ENCODE results near the gene ACKR4. TPM values are rescaled to one million over a fixed set of nuclear protein-coding genes. Genes with fewer than 3 reads are reported as not detected.
"Not testable (repeated sequence)": the region's sequence is repeated elsewhere in the genome, so short reads cannot be mapped to it uniquely, and the experiment has no call there.

ACKR4 gene
- total RNA-seq, 4 donors from 2014 or later, result 0.81 to 3.2 TPM; not detected in 2

DNA sequence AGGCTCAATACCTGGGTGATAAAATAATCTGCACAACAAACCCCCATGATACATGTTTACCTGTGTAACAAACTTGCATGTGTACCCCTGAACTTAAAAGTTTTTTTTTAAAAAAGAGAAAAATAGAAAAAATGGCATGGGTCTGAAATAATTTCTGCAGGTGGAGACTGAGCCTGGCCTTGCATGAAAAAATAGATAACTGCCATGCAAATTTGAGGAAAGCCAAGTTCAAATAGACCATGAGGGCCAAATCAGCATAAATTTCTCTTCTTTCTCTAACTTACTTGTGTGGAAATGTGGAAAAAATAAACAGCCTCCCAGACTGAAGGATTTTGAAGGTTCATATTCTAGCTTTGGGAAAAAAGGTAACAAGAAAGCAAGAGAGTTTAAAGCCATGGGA lies 744 bp upstream of the ACKR4 start:
- no peaks in the 10 kb centered on the region for H3K9me3 ChIP-seq
- no peak overlapping the region for H3K27ac ChIP-seq
- no peaks in the 10 kb centered on the region for H3K27me3 ChIP-seq
- no peak overlapping the region for H3K4me3 ChIP-seq
- H3K4me1 ChIP-seq, result no peaks in the 10 kb centered on the region
- peaks cover 0 to 33% of the 10 kb centered on the region in 2 donors for H3K36me3 ChIP-seq
- no peak for ATAC-seq
- no peak for TF ChIP-seq POLR2AphosphoS5 (IDR thresholded peaks at IDR 0.05)
- no peak for TF ChIP-seq EP300 (IDR thresholded peaks at IDR 0.05)
- TF ChIP-seq, protein P1, sequence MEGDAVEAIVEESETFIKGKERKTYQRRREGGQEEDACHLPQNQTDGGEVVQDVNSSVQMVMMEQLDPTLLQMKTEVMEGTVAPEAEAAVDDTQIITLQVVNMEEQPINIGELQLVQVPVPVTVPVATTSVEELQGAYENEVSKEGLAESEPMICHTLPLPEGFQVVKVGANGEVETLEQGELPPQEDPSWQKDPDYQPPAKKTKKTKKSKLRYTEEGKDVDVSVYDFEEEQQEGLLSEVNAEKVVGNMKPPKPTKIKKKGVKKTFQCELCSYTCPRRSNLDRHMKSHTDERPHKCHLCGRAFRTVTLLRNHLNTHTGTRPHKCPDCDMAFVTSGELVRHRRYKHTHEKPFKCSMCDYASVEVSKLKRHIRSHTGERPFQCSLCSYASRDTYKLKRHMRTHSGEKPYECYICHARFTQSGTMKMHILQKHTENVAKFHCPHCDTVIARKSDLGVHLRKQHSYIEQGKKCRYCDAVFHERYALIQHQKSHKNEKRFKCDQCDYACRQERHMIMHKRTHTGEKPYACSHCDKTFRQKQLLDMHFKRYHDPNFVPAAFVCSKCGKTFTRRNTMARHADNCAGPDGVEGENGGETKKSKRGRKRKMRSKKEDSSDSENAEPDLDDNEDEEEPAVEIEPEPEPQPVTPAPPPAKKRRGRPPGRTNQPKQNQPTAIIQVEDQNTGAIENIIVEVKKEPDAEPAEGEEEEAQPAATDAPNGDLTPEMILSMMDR (IDR thresholded peaks at IDR 0.05), result no peak
- no peak for TF ChIP-seq POLR2A (IDR thresholded peaks at IDR 0.05)

DNA sequence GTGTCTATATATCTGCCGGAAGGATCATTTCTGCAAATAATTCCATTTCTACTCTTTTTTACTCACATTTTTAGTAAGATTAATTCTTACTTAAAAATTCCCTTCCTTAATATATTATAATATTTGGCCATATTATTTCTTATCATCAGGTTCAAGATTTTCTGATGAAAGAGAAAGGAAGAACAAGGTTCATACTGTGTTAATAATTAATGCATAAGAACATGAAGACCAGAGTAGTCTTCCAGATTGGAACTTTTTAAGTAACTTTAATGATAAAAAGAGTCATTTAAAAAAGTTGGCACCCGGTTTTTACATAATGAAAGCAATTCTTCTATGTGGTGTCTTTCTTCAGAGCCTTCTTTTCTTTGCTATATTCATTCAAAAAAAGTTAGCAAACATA lies 590 bp downstream of the ACKR4 start:
- no peaks in the 10 kb centered on the region for H3K4me1 ChIP-seq
- peaks cover 0 to 37% of the 10 kb centered on the region in 2 donors for H3K36me3 ChIP-seq
- WGBS, 2 donors (ENCODE audit: low coverage in 1 of 2), result 63 to 70% methylated on average over 2 of the region's 2 CpGs
- peak overlapping the region; percentile 5 to 10 for H3K4me3 ChIP-seq
- H3K9me3 ChIP-seq, result no peaks in the 10 kb centered on the region
- no peak for TF ChIP-seq POLR2AphosphoS5 (IDR thresholded peaks at IDR 0.05)
- TF ChIP-seq, protein P1 (IDR thresholded peaks at IDR 0.05), result no peak
- TF ChIP-seq POLR2A (IDR thresholded peaks at IDR 0.05), result no peak
- no peak for TF ChIP-seq EP300 (IDR thresholded peaks at IDR 0.05)
- no peak overlapping the region for H3K27ac ChIP-seq
- ATAC-seq, result no peak
- H3K27me3 ChIP-seq, result no peaks in the 10 kb centered on the region

DNA sequence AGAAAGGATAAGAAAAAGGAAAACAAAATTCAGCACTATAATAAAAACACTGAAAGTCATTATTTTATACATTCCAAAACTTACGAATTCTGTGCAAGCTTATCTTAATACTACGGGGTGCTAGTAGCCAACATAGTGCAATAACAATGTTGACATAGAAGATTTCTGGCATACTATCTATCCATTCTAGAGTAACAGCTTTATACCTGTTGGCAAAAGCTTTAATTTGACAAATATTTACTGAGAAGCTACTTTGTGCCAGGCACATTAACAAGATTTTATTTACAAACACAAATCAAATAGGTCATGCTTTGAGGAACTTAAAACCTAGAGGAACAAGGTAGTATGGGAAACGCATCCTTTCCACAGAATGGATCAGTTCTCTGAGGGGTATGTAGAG lies 1.1 kb downstream of the ACKR4 start:
- H3K4me3 ChIP-seq, result peak overlapping the region in 1 of 2 donors; percentile 5
- no peak for ATAC-seq
- TF ChIP-seq, protein P1 (IDR thresholded peaks at IDR 0.05), result no peak
- TF ChIP-seq POLR2A (IDR thresholded peaks at IDR 0.05) (no peak), POLR2AphosphoS5 (IDR thresholded peaks at IDR 0.05) (no peak), EP300 (IDR thresholded peaks at IDR 0.05) (no peak)
- WGBS, 2 donors (ENCODE audit: low coverage in 1 of 2), result 80 to 84% methylated on average over 3 of the region's 3 CpGs
- no peaks in the 10 kb centered on the region for H3K27me3 ChIP-seq
- H3K9me3 ChIP-seq, result no peaks in the 10 kb centered on the region
- no peaks in the 10 kb centered on the region for H3K4me1 ChIP-seq
- H3K27ac ChIP-seq, result no peak overlapping the region
- peaks cover 0 to 42% of the 10 kb centered on the region in 2 donors for H3K36me3 ChIP-seq

DNA sequence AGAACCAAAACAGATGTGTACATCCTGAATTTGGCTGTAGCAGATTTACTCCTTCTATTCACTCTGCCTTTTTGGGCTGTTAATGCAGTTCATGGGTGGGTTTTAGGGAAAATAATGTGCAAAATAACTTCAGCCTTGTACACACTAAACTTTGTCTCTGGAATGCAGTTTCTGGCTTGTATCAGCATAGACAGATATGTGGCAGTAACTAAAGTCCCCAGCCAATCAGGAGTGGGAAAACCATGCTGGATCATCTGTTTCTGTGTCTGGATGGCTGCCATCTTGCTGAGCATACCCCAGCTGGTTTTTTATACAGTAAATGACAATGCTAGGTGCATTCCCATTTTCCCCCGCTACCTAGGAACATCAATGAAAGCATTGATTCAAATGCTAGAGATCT lies 3.5 kb downstream of the ACKR4 start:
- not testable (repeated sequence) for H3K27ac ChIP-seq, H3K9me3 ChIP-seq, H3K27me3 ChIP-seq, H3K4me3 ChIP-seq, H3K4me1 ChIP-seq, ATAC-seq
- WGBS, 2 donors (ENCODE audit: low coverage in 1 of 2), result no CpG with 5 or more reads among the region's 1 CpG
- H3K36me3 ChIP-seq, result peaks cover 0 to 39% of the 10 kb centered on the region in 2 donors

DNA sequence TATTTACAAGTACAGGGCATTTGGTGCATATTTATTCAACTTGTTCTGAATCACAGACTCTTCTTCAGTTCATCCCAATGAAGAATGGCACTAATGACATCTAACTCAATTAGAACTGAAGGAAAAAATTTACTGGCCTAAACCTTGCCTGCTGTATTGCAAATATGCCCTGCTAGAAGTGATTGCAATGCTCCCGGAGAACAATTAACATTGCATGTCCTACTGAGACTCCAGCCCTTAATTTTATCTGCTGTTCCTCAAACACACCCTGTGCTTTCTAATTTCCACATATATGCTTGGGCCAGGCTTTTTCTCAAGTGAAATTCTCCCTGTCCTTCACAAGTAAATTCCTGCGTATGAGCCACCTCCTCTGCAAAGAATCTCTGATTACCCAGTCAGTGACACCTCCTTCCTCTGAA lies 8.3 kb downstream of the ACKR4 start:
- 31 to 64% methylated on average over 2 of the region's 2 CpGs for WGBS, 2 donors (ENCODE audit: low coverage in 1 of 2)
- no peak for ATAC-seq
- peak overlapping the region in 2 of 4 donors; percentile 36 to 54 for H3K27ac ChIP-seq

More for the DNA sequence above, 8.3 kb downstream of the ACKR4 start:
- TF ChIP-seq POLR2A (IDR thresholded peaks at IDR 0.05), result no peak
- TF ChIP-seq, protein P1 (IDR thresholded peaks at IDR 0.05), result no peak
- TF ChIP-seq POLR2AphosphoS5 (IDR thresholded peaks at IDR 0.05), result no peak
- Histone ChIP-seq H3K4me3 (no peak overlapping the region), H3K9me3 (peaks cover 0 to 20% (median 0%) of the 10 kb centered on the region in 3 donors), H3K27me3 (no peaks in the 10 kb centered on the region), H3K36me3 (peaks cover 0 to 26% of the 10 kb centered on the region in 2 donors), H3K4me1 (peaks cover 3 to 18% (median 4%) of the 10 kb centered on the region in 3 donors)

Measured in gastroesophageal sphincter (tissue), 4 donors.